ELF-1 (cell line): Measurements from ENCODE around the gene PSKH1.
"Not testable (repeated sequence)": the region's sequence is repeated elsewhere in the genome, so short reads cannot be mapped to it uniquely, and the experiment has no call there.

Experiments used
- DNase-seq: peaks from one replicate; pipeline ENCODE4 v3.0.0-alpha.2; 2016; ENCODE audit warnings: low read depth, low spot score

Gene PSKH1

DNA sequence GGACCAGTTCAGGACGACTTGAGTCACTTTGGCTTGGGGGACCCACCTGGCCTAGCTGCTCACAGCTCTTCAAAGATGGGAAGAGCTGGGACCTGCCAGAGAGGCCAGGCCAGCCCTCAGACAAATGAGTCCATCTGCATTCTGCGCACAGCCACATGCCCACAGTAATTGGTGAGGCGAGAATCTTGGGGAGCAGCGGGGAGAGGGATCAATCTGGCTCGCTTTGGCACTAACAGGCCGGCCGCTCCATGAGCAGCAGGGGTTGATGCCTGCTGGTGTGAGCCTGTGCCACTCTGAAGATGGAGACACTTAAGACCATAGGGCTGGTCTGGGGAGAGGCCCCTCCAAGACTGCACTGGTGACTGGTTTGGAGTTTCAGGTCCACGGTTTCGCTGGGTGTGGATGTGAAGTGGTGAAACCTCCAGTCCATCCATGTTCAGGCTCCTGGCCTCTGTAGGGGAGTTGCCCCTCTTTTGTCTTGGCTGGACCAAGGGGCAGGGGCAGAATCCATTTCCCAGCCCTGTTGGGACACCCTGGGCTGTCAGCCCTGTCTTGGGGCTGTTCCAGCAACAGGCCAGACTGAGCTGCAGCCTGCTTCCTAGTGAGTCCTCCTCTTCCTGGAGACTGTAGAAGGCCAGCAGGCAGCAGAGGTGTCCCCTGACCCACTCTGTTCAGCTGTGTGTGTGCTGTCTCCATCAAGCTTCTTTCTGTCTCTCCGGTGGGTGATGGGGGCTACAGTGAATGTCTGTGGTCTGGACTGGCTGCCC is 31.3 kb downstream of the PSKH1 start:
- no peak for DNase-seq

GRCh38 chr16:67926181-67926750 is 33.2 kb downstream of the PSKH1 start:
- peak; percentile 53 for DNase-seq

DNA sequence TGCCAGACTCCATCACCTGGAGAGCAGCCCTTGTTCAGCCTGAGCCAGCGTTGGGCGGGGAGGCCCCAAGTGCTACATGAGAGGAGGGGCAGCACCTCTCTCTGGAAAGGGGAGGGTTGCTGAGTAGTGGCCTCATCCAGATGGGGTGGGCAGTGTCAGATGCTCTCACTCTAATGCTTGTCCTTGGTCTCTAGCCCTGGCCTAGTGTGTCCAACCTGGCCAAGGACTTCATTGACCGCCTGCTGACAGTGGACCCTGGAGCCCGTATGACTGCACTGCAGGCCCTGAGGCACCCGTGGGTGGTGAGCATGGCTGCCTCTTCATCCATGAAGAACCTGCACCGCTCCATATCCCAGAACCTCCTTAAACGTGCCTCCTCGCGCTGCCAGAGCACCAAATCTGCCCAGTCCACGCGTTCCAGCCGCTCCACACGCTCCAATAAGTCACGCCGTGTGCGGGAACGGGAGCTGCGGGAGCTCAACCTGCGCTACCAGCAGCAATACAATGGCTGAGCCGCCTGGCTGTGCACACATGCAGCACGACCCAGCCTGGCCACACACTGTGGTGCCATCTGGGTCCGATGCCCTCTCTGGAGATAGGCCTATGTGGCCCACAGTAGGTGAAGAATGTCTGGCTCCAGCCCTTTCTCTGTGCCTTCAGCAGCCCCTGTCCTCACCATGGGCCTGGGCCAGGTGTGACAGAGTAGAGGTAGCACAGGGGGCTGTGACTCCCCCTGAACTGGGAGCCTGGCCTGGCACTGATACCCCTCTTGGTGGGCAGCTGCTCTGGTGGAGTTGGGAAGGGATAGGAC is 34.3 kb downstream of the PSKH1 start:
- no peak for DNase-seq

DNA sequence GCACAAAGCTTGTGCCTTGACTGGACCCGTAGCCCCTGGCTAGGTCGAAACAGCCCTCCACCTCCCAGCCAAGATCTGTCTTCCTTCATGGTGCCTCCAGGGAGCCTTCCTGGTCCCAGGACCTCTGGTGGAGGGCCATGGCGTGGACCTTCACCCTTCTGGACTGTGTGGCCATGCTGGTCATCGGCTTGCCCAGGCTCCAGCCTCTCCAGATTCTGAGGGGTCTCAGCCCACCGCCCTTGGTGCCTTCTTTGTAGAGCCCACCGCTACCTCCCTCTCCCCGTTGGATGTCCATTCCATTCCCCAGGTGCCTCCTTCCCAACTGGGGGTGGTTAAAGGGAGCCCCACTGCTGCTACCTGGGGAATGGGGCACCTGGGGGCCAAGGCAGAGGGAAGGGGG is 35.1 kb downstream of the PSKH1 start:
- no peak for DNase-seq

DNA sequence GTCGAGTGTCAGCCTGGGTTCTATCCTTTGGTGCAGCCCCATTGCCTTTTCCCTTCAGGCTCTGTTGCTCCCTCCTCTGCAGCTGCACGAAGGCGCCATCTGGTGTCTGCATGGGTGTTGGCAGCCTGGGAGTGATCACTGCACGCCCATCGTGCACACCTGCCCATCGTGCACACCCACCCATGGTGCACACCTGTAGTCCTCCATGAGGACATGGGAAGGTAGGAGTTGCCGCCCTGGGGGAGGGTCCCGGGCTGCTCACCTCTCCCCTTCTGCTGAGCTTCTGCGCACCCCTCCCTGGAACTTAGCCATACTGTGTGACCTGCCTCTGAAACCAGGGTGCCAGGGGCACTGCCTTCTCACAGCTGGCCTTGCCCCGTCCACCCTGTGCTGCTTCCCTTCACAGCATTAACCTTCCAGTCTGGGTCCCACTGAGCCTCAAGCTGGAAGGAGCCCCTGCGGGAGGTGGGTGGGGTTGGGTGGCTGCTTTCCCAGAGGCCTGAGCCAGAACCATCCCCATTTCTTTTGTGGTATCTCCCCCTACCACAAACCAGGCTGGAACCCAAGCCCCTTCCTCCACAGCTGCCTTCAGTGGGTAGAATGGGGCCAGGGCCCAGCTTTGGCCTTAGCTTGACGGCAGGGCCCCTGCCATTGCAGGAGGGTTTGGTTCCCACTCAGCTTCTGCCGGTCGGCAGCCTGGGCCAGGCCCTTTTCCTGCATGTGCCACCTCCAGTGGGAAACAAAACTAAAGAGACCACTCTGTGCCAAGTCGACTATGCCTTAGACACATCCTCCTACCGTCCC is 35.7 kb downstream of the PSKH1 start:
- DNase-seq: peak; percentile 81

DNA sequence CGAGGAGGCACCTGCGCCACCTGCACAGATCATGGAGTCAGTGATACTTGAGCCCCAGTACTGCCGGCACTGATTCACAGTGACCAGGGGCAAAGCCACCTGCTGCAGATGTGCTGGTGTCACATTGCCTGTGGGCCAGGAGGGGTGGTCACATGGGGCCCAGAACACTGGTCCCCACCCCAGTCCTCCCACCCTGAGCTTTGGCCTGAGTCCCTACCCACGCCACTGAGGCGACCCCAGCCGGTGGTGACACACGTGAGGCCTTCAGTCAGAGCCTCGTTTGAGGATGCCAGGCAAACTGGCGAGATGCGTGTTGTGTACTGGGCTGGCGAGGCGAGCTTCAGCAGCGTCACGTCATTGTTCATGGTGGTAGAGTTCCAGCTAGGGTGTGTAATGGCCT is 37.1 kb downstream of the PSKH1 start:
- DNase-seq: no peak

DNA sequence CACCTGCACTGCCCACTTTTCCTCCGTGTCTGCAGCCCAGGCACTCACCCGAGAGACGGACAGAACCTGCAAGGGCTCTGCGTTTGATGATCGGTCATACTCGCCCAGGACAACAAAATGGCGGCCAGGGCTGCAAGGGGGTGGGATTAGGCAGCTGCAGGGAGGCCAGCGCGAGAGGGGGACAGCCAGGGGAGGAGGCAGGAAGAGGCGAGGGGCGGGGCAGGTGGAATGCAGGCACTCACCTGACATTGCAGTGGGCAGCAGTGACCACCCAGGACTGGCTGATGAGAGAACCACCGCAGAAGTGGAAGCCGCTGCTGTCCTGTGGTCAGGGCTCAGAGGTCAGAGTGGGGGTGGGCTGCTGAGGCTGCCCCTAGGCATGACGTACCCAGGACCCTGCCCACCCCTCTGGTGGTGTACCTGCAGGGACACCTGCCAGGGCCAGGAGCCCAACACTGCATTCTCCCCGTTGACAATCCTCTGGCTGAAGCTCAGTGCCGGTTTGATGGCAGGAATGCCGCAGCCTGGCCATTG is 37.7 kb downstream of the PSKH1 start:
- no peak for DNase-seq

DNA sequence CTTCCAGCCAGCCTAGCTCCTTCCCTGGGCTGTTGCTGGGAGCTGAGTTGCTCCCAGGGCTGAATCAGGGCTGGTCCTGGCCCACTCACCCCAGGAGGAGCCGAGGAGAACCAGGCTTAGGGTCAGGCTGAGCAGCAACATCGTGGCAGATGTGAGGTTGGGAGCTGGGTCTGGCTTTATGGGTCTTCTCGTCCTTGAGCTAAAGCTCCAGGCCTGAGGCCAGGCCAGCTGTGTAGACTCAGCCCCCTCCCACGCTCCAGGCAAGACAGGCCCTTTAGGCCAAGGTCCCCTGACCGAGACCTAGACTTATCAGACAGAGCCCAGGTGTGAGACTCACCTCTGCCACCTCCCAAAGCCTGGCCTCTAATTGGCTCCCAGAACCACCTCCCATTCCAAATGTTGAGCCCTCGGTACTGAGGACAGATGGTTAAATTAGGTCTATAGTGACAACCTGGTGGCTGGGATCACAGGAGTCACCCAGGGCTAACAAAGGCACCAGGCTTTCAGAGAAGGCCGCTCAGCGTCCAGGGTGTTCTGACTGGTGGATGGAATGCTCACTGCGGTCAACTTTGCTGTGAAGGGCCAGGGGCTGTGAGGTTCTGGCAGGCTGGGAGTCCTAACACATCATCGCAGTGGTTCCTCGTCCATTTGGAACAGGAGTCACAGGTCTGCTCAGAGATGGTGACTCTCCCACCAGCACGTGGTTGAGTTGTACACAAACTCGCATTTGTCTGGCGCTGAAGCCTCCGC is 38.8 kb downstream of the PSKH1 start, which contains the start of gene CTRL:
Gene CTRL, minus strand, starts transcription at position 151 of the 750 bp plus-strand sequence. Its CDS starts 10 bp downstream, at position 141.
- peak; percentile 63 for DNase-seq

DNA sequence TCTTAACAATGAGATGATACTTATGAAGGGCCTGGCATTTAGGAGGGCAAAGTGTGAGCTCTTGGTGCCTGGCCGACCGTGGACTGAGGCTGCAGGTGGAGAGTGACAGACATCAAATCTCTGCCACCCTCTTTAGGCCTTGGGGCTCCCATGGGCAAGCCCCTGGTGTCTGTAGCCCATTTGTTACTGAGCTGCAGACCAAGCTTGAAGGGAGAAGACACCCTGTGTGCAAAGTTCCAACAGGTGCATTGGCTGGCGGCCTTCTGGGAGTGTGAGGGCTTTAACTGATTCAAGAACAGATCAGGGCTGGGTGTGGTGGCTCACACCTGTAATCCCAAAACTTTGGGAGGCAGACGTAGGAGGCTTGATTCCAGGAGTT is 39.4 kb downstream of the PSKH1 start:
- DNase-seq: no peak

DNA sequence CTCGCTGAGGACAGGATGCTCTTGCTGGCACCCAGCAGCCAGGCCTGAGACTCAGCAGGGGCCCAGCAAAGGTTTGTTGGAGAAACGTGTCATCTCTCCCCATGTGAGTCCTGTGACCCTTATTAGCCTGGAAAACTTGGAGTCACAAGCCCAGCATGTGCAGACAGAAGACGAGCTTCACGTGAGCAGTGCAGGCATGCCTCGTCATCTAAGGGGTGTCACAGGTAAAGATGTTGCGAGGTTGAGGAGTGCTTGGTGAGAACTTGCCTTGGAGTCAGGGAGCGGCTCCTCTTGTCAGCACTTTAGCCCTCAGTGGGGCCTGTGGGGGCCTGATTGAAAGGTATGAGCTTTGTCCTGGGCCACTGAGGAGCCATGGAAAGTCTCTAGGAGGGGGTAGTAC is 40.8 kb downstream of the PSKH1 start:
- DNase-seq: no peak

- DNase-seq: no peak
Observed at GRCh38 chr16:67934306-67935100, 41.4 kb downstream of the PSKH1 start.

DNA sequence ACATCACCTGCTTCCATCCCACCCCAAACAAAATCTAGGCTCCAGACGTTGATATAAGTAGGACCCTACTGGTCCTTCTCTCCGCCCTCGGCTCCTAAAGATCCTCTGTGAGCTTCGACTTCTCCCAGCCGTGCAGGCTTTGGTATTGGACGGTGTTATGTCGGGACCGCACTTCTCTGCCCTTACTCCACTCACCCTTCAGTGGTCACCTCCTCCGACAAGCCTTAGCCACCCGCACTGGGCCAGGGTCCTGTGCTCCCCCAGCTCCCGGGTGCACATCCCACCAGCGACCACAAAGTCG is 42.0 kb downstream of the PSKH1 start:
- no peak for DNase-seq

DNA sequence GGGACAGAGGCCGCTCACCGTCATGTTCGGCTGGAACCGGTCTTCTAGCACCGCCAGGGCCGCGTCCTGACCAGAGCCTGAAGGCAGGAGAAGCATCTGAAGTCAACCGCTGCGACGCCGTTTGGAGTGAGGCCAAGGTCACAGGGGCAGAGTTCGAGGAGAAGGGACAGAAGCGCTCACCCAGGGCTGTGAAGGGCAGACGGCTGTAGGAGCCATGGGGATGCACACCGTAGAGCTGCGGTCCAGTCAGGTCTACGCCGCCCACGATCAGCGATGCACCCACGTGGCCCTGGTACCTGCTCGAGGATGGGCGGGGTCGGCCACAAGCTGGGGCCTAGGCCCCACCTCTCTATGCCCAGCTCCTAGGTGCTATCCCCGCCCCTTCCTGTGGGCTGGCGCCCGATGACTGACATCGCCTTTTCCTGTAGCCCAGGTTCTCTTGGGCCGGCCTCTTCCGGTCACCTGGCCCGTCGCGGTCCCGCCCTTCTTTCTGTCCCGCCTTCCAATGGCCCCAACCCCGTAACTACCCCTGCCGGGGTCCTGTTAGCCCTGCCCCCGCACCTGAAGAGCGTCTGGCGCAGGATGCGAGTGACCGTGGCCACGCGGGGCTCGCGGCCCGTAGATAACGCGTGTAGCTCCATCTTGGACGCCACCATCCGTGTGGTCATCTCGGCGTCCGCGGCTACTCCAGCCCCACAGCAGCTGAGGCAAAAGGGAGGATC is 42.5 kb downstream of the PSKH1 start:
- DNase-seq: peak; percentile 99

DNA sequence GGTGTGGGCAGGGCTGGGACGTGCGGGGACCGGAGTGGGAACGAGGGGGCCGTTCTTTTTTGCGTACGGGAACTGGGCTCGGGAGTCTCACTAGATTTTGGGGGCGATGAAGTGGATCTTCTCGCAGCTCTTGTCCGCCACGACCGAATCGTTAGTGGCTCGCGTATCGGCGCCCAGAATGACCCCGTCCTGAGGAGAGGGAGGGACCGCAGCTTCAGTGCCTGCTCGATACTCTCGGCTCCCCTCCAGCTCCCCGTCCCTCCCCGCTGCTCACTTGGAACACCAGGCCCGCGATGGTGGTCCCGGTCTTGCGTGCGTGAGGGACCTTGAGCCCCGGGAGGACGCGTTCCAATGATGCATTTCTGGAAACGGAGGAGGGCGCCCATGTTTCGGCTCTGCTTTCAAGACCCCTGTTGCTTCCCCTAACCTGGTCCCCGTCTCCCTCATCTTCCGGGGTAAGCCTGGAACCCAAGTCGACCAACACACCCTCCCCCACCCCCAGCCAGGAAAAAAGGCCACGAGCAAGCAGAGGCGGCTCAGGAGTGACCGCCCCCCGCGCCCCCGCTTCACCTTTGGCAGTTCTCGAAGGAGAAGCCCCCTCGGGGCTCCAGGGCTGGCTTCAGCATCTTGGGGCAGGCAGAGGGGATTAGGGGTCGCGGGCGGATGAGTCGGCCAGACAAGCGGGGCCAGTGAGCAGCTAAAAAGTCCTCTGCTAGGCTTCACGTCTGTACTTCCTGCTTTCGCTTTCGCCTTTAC is 43.2 kb downstream of the PSKH1 start, which contains the start of gene PSMB10:
Gene PSMB10, minus strand, starts transcription at position 727 of the 756 bp plus-strand sequence. Its CDS starts 101 bp downstream, at position 626.
- DNase-seq: peak; percentile 55

GRCh38 chr16:67936880-67937605 is 44.0 kb downstream of the PSKH1 start:
- no peak for DNase-seq

DNA sequence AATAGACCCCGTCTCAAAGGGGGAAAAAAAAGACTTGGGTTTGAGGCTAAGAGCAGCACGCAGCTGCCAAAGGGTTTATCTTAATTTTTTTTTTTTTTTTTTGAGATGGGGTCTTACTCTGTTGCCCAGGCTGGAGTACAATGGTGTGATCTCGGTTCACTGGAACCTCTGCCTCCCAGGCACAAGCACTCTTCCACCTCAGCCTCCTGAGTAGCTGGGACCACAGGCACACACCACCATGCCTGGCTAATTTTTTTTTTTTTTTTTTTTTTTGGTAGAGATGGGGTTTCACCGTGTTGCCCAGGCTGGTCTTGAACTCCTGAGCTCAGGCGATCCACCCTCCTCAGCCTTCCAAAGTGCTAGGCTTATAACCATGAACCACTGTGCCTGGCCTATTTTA is 44.7 kb downstream of the PSKH1 start:
- not testable (repeated sequence) for DNase-seq

GRCh38 chr16:67939507-67940445 is 46.7 kb downstream of the PSKH1 start:
- no peak for DNase-seq
